Measurements from ENCODE around the gene CA5B.
A peak's percentile ranks its signal among the peaks of the same experiment; 100 is the strongest.
"Not testable (repeated sequence)": the region's sequence is repeated elsewhere in the genome, so short reads cannot be mapped to it uniquely, and the experiment has no call there.

Gene CA5B, protein sequence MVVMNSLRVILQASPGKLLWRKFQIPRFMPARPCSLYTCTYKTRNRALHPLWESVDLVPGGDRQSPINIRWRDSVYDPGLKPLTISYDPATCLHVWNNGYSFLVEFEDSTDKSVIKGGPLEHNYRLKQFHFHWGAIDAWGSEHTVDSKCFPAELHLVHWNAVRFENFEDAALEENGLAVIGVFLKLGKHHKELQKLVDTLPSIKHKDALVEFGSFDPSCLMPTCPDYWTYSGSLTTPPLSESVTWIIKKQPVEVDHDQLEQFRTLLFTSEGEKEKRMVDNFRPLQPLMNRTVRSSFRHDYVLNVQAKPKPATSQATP

DNA sequence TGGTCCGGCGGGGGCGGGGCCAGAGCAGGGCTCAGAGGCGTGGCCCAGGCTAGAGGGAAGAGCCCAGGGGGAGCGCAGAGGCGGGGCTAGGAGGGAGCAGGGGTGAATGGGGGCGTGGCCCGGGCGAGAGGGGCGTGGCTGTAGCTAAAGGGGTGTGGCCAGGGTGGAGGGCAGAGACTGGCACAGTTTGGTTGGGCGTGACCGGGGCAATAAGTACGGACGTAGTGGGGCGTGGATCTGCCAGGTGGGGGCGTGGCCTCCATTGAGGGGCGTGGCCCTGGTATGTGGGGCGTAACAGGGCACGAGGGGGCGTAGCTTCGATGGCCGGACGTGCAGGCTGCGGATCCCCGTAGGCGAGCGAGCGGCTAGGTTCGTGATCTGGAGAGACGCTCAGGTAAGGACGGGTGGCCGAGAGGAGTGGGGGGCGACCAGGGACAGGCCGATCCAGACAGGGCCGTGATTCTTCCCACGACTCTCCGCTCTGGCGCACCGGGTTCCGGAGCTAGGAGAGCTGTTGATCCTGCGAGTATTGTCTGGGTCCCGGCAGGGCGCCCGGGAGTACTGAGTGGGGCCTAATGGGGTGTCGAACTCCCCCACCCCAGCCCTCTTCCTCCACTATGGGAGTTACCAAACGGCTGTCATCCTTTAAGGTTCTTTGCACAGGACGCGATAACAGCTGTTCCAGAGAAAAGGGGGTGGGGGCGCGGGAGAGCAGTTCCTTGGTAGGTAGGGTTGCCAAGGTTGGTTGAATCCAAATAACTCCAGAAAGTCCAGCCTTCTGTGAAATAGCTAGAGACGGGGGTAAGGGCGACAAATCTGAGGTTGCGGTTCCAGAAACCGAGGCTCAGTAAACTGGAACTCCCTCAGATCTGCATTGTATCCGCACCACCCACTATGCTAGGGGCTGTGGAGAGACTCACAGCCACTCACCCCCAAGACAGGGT is at the start of gene CA5B:
TSS of gene CA5B (plus strand) at position 312 of the 944 bp plus-strand sequence. CDS start 11,754 bp downstream, outside the sequence.
- H3K36me3 Mint-ChIP-seq (ENCODE audit: low read depth) = peaks cover 2% of the 10 kb centered on the region

DNA sequence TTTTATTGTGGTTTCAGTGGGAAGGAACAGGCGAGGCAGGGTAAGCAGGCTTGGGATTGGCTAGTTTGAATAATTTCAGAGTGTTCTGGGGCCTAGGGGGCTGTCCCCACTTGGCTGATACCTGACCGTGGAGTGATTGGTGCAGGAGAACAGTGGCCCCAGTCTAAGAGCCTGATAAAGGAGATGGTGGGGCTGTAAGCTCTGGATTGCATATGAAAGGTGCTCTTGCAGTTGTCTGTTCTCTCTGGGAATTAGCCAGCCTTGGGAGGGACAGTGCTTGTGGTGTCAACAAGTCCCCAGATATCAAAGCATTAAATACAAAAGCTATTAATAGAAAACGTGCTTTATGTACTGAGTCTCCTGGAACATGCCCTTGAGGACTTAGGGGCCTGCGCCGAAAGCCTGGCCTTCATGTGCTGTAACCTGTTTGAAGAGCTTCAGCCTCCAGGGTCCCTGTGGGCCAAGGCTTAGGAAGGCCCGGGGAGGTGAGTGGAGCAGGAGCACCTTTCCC is 43.1 kb upstream of the CA5B start:
- Mint-ChIP-seq H3K27ac (no peak overlapping the region), H3K27me3 (no peaks in the 10 kb centered on the region), H3K4me3 (no peak overlapping the region), H3K9me3 (no peaks in the 10 kb centered on the region), H3K36me3 (ENCODE audit: low read depth) (peaks cover 24% of the 10 kb centered on the region), H3K4me1 (peaks cover 5% of the 10 kb centered on the region)
- DNase-seq = no peak
- ATAC-seq = peak; percentile 66

More for the DNA sequence above, at the start of gene CA5B:
- Mint-ChIP-seq H3K4me3 (peak within 1 kb of the TSS; percentile 81), H3K27ac (peak within 1 kb of the TSS; percentile 59), H3K27me3 (no peaks in the 10 kb centered on the region), H3K9me3 (no peaks in the 10 kb centered on the region), H3K4me1 (peaks cover 41% of the 10 kb centered on the region)
- DNase-seq = peak; percentile 94
- peak; percentile 92 for ATAC-seq

DNA sequence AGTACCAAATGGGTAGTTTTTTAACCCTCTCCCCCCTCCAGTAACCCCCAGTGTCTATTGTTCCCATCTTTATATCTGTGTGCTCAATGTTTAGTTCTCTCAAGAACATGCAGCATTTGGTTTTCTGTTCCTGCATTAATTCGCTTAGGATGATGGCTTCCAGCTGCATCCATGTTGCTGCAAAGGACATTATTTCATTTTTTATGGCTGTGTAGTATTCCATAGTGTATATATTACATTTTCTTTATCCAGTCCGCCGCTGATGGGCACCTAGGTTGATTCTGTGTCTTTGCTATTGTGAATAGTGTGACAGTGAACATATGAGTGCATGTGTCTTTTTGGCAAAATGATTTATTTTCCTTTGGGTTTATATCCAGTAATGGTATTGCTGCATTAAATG is 41.6 kb upstream of the CA5B start:
- no peak for ATAC-seq
- H3K36me3 Mint-ChIP-seq (ENCODE audit: low read depth) = peaks cover 16% of the 10 kb centered on the region
- H3K27me3 Mint-ChIP-seq = no peaks in the 10 kb centered on the region
- H3K4me3 Mint-ChIP-seq = no peak overlapping the region
- no peaks in the 10 kb centered on the region for H3K9me3 Mint-ChIP-seq
- H3K27ac Mint-ChIP-seq = no peak overlapping the region
- no peak for DNase-seq
- peaks cover 5% of the 10 kb centered on the region for H3K4me1 Mint-ChIP-seq

DNA sequence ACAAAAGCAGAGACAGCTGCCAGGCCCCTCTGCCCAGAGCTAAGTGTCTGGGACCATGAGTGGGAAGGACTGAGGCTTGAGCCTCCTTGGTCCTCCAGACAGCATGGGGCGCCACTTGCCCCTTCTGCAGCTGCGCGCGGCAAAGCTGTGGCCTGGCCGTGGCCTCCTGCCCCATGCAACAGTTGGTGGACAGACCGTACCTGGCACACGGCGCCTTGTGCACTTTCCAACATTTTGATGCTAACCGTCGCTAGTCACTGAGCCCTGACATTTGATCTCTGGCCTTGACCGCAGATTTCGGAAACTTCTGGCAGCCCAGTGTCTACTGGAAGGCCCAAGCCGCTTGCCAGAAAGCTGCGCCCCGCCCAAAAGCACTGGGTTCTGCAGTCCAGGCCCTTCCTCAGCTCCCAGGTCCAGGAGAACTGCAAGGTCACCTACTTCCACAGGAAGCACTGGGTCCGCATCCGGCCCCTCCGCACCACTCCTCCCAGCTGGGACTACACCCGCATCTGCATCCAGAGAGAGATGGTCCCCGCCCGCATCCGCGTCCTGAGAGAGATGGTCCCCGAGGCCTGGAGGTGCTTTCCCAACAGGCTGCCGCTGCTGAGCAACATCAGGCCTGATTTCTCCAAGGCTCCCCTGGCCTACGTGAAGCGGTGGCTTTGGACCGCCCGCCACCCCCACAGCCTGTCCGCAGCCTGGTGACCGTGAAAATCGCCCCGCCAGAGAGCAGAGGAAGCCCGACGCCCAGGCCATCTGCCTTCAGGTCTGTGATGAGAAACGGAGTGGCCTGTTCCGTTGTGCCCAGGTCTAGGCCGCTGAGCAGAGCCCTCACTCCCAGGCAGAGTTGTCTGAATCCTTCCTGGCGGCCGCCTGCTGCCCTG is 35.3 kb upstream of the CA5B start:
- Mint-ChIP-seq H3K4me3 (no peak overlapping the region), H3K27me3 (no peaks in the 10 kb centered on the region), H3K36me3 (ENCODE audit: low read depth) (peaks cover under 1% of the 10 kb centered on the region), H3K4me1 (no peaks in the 10 kb centered on the region), H3K9me3 (no peaks in the 10 kb centered on the region), H3K27ac (no peak overlapping the region)
- no peak for ATAC-seq
- no peak for DNase-seq

DNA sequence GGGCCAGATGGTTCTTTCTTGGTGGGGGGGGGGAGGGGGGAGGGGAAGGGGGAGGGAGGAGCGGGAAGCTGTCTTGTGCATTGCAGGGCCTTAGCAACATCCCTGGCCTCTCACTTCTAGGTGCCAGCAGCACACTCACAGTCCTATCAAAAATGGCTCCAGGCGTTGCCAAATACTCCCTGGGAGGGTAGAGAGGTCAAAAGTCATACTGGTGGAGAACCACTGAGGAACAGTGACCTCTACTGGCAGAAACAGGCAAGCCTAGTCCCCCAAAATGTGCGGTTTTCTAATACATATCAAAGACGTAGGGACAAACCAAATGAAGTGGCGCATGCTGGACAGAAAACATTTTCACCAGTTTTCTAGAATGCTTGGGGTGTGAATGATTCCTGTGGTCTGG is 34.3 kb upstream of the CA5B start:
- peak; percentile 33 for ATAC-seq
- not testable (repeated sequence) for H3K4me1 Mint-ChIP-seq; H3K36me3 Mint-ChIP-seq (ENCODE audit: low read depth); H3K4me3 Mint-ChIP-seq; H3K27me3 Mint-ChIP-seq; DNase-seq; H3K9me3 Mint-ChIP-seq; H3K27ac Mint-ChIP-seq

DNA sequence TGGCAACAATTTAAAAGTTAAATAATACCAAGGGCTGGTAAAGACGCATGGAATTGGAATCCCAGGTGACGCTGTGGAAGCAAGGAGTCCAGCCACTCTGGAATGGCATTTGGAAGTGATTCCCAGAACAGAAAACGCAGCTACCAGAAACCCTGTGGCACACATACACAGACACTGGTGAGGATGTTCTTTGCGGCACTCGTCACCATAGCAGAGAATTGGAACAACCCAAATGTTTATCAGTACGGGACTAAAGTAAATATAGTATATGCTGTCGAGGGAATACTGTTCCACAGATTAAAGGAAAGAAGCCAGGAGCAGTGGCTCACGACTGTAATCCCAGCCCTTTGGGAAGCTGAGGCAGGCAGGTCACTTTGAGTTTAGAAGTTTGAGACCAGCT is 33.8 kb upstream of the CA5B start:
- not testable (repeated sequence) for ATAC-seq; H3K36me3 Mint-ChIP-seq (ENCODE audit: low read depth); DNase-seq; H3K4me3 Mint-ChIP-seq; H3K27me3 Mint-ChIP-seq; H3K4me1 Mint-ChIP-seq; H3K9me3 Mint-ChIP-seq; H3K27ac Mint-ChIP-seq

DNA sequence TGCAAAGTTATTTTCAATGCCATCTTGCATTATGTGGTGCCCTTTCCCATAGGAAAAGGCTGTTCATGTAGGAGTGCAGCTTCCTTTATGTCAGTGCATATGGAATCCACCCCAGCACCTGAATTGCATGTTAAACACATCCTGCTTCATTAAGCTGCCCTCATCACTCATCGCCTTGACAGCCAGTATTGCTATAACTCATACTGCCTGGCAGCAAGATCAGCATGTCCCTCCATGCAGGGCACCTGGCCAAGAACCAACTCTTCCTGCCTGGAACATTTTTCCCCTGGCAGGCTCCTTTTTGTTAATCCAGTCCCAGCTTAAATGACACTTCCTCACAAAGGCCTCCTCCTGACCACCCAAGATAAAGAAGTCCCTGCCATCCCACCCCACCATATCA is 23.5 kb upstream of the CA5B start:
- Mint-ChIP-seq H3K4me1 (peaks cover 2% of the 10 kb centered on the region), H3K27ac (no peak overlapping the region), H3K4me3 (no peak overlapping the region), H3K36me3 (ENCODE audit: low read depth) (no peaks in the 10 kb centered on the region), H3K27me3 (no peaks in the 10 kb centered on the region), H3K9me3 (no peaks in the 10 kb centered on the region)
- ATAC-seq = no peak
- DNase-seq = no peak

DNA sequence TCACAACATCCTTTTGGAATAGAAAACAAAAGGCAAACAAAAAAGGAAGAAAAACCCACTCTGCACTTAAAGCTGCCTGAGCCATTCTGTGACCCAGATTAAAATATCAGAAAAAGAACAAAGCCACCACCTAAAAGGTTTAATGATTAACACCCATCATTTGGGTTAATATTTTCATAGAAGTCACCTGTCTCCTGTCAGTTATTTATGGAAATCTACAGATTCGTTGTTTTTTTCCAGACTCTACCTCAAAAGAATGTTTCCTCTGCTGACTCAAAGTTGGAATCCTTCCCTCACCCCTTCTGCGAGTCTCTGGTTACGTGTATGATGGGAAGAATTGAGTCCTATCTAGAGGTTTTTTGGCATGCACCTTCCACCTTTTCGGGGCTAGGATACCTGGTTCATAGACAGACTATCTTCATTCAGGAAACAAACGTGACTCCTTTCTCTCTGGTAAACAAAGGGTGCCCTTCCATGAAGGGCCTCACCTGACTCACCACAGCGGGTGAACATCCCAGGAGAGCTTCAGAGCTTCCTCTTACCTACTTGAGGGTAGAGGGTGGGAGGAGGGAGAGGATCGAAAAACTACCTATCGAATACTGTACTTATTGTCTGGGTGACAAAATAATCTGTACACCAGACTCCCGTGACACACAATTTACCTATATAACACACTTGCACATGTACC is 19.6 kb upstream of the CA5B start:
- no peak for DNase-seq

DNA sequence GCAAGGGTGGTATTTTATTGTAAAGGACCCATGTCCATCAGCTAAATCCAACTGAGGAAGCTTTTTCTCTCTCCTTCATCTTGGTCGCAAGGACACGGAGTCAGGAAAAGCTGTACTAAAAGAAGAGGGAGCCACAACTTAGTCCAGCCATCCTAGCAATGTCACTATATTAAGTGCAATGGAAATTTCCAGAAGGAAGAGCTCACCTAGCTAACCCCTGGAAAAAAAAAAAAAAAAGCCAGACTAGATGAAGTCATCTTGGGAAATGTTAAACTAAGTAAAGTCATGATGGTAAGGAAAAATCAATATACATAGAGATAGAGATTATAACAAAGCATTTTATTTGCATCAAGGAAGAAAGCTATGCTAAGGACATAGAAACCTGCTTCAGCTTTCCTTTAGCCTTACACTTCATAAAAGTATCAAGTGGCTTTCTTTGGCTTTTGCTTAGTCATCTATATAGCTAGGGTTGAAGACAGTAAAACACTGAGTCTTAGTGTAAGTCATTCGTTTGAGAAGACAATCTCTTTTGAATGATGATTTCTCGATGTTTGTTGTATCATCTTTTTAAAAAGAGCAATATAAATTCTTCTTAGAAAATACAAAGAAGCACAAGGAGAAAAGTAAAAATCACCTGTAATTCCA is 18.6 kb upstream of the CA5B start:
- Mint-ChIP-seq H3K4me1 (peaks cover 7% of the 10 kb centered on the region), H3K9me3 (no peaks in the 10 kb centered on the region), H3K27ac (no peak overlapping the region), H3K36me3 (ENCODE audit: low read depth) (no peaks in the 10 kb centered on the region), H3K4me3 (no peak overlapping the region), H3K27me3 (no peaks in the 10 kb centered on the region)
- DNase-seq (no peak), ATAC-seq (no peak)

More for the DNA sequence above, 19.6 kb upstream of the CA5B start:
- H3K4me1 Mint-ChIP-seq = peaks cover 2% of the 10 kb centered on the region
- H3K27ac Mint-ChIP-seq = no peak overlapping the region
- H3K36me3 Mint-ChIP-seq (ENCODE audit: low read depth) = no peaks in the 10 kb centered on the region
- no peaks in the 10 kb centered on the region for H3K27me3 Mint-ChIP-seq
- H3K4me3 Mint-ChIP-seq = no peak overlapping the region
- no peaks in the 10 kb centered on the region for H3K9me3 Mint-ChIP-seq
- no peak for ATAC-seq

DNA sequence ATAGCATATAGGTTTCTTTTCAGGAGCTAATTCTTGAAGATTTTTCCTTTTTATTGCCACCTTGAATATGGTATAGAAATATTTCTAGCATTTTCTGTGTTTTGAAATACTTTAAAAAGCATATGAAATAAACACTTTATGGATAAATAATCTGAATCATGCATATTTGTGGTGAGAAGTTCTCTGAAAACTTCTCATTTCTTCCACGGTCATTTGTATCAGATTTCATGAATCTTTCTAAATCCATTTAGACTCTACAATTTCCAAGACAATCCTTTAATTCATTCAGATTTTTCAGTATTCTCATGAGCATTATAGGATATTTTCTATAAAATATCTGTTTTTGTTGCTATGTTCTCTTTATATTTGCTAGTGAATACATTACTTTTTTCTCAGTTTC is 16.2 kb upstream of the CA5B start:
- Mint-ChIP-seq H3K27me3 (no peaks in the 10 kb centered on the region), H3K9me3 (no peaks in the 10 kb centered on the region), H3K36me3 (ENCODE audit: low read depth) (no peaks in the 10 kb centered on the region), H3K27ac (no peak overlapping the region), H3K4me1 (peaks cover 7% of the 10 kb centered on the region), H3K4me3 (no peak overlapping the region)
- DNase-seq (no peak), ATAC-seq (no peak)

DNA sequence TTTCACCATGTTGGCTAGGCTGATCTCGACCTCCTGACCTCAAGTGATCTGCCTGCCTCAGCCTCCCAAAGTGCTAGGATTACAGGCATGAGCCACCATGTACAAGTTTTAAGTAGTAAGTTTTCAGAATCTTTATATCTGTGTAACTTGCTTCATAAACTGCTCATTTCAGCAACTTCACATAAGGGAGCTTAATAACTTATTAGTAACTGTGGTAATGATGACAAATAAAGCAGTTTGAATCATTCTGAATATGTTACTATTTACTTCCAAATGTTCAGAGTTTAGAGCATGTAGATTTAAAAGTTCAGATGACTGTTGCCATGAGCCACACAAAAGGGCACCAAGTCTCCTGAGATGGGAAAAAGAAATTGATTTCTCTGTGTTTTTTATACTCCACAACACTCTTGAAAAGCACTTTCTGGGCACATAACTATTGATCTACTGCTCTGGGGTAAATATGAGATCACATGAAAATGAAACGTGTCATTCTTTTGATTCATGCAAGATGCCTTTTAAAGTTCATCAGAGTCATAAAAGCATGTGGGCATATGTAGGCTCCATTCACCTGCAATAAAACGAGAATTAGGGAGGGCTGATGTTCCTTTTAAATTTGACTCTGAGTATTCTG is 14.1 kb upstream of the CA5B start:
- Mint-ChIP-seq H3K36me3 (ENCODE audit: low read depth) (no peaks in the 10 kb centered on the region), H3K27me3 (no peaks in the 10 kb centered on the region), H3K4me3 (no peak overlapping the region), H3K9me3 (no peaks in the 10 kb centered on the region), H3K4me1 (peaks cover 5% of the 10 kb centered on the region), H3K27ac (no peak overlapping the region)
- ATAC-seq (peak; percentile 57), DNase-seq (no peak)

DNA sequence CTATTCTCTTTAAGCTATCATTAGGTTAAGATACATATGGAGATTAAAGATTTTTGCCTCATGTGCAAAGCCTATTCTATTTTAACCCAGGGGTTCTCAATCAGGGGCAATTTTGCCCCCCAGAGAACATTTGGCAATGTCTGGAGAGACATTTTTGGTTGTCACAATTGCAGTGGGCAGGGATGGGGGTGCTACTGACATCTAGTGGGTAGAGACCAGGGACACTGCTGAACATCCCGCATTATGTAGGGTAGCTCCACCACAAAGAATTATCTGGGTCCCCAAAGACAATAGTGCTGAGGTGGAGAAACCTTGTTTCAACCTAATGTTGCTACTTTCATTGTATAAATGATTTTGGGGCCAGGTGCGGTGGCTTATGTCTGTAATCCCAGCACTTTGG is 13.2 kb upstream of the CA5B start:
- Mint-ChIP-seq H3K27me3 (no peaks in the 10 kb centered on the region), H3K27ac (no peak overlapping the region), H3K9me3 (no peaks in the 10 kb centered on the region), H3K4me1 (peaks cover 5% of the 10 kb centered on the region), H3K36me3 (ENCODE audit: low read depth) (no peaks in the 10 kb centered on the region), H3K4me3 (no peak overlapping the region)
- ATAC-seq (no peak), DNase-seq (no peak)

DNA sequence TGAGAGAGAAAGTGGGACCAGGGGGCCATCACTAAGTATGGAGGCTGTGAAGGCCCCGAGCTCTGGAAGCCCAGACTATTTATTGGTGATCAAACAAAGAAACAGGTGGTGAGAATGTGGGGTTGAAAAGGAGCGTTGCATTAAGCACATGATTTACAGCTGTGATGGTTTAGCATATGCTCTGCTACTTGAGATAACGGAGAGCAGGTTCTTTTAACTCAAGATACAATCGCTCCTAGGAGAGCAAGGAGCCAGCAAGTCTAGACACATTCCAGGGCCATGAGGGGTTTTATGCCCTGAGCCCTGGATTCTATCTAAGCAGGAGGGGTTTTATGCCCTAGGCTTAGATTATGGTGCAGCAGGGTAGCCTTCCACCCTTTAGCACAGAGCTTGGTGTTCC is 6.7 kb upstream of the CA5B start:
- not testable (repeated sequence) for ATAC-seq; DNase-seq; H3K36me3 Mint-ChIP-seq (ENCODE audit: low read depth); H3K27ac Mint-ChIP-seq; H3K4me1 Mint-ChIP-seq; H3K27me3 Mint-ChIP-seq; H3K9me3 Mint-ChIP-seq; H3K4me3 Mint-ChIP-seq

All from activated naive CD8-positive, alpha-beta T cell treated with anti-CD3 and anti-CD28 coated beads, Interleukin-2, amount 50 U/mL, for 24 hours (primary cell).